OCI-LY3 (cell line): Measurements from ENCODE around the gene CDX1.

ENCODE experiments used
- H2AFZ ChIP-seq: fragments of 200-600, 300-600 bp; shearing (Covaris generic); 2 replicates; pipeline ENCODE4 v1.6.0; 2014; ENCODE audit warnings: antibody characterized with exemption, low read depth, low read length
- H3K27ac ChIP-seq: fragments of 200-600, 300-600 bp; sonication (generic); 2 replicates; pipeline ENCODE4 v1.5.1; 2014; ENCODE audit warnings: mild to moderate bottlenecking, low read length, moderate library complexity, mixed read lengths
- H3K27me3 ChIP-seq: fragments of 200-600, 300-600 bp; sonication (generic); 2 replicates; pipeline ENCODE4 v1.6.1; 2014; ENCODE audit warnings: low read depth, low read length, mixed read lengths
- H3K36me3 ChIP-seq: fragments of 200-600, 300-600 bp; sonication (generic); replicated peaks from 2 replicates; pipeline ENCODE3; 2014; ENCODE audit warnings: low read depth, low read length, mixed read lengths
- H3K4me1 ChIP-seq: fragments of 300-600, 200-600 bp; sonication (generic); 2 replicates; pipeline ENCODE4 v1.6.1; 2014; ENCODE audit warnings: low read length, mixed read lengths
- H3K4me2 ChIP-seq: fragments of 200-600, 300-600 bp; sonication (generic); 2 replicates; pipeline ENCODE4 v1.6.1; 2014; ENCODE audit warnings: low read length, mixed read lengths
- H3K4me3 ChIP-seq: fragments of 300-600, 200-600 bp; sonication (generic); 2 replicates; pipeline ENCODE4 v1.5.1; 2014; ENCODE audit warnings: antibody characterized with exemption, mild to moderate bottlenecking, low read length, moderate library complexity
- H3K79me2 ChIP-seq: fragments of 300-600, 200-600 bp; shearing (Covaris generic); 2 replicates; pipeline ENCODE4 v1.6.1; 2014; ENCODE audit warnings: mild to moderate bottlenecking, low read length, mixed read lengths
- H3K9ac ChIP-seq: fragments of 300-600, 200-600 bp; shearing (Covaris generic); 2 replicates; pipeline ENCODE4 v1.6.0; 2014; ENCODE audit warnings: mild to moderate bottlenecking, low read length, moderate library complexity
- H3K9me3 ChIP-seq: fragments of 200-600, 300-600 bp; shearing (Covaris generic); 2 replicates; pipeline ENCODE4 v1.6.1; 2014; ENCODE audit warnings: low read length, mixed read lengths; ENCODE audit not compliant: insufficient read depth
- H4K20me1 ChIP-seq: fragments of 200-600, 300-600 bp; sonication (generic); 2 replicates; pipeline ENCODE4 v1.6.1; 2016; ENCODE audit warnings: low read length, mixed read lengths; ENCODE audit not compliant: insufficient read depth
- CTCF ChIP-seq: fragments of 200-600, 300-600 bp; sonication (generic); IDR thresholded peaks from 2 replicates; pipeline ENCODE4 v1.5.1; 2014; ENCODE audit warnings: antibody characterized with exemption, low read length, low read depth
- EZH2phosphoT487 ChIP-seq: fragments of 200-600 bp; shearing (Covaris generic); IDR thresholded peaks from 2 replicates; pipeline ENCODE4 v1.6.1; 2018; ENCODE audit warnings: antibody characterized with exemption, mixed run types, low read depth

CDX1 gene

DNA sequence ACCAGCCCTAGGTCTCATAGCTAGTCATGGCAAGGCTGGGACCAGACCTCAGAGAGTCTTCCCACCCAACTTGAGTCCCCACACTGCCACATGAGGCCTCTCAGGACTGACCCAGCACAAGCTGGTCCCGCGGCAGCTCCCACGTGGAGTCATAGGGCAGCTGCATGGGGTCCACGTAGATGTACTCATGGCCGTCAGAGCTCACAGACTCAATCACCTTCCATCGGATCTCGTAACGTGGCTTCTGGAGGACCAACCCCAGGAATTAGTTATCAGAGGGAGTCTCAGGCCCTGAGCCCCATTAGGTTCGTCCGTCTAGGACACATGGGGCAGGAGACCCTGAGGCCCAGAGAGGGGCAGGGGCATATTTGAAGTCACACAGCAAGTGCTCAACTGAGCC, 41.2 kb upstream of the CDX1 start:
- Histone ChIP-seq H3K4me2 (no peak overlapping the region), H3K4me1 (no peaks in the 10 kb centered on the region), H3K9me3 (no peaks in the 10 kb centered on the region), H3K36me3 (no peaks in the 10 kb centered on the region), H3K27ac (no peak overlapping the region), H3K4me3 (no peak overlapping the region), H4K20me1 (no peaks in the 10 kb centered on the region), H3K79me2 (no peaks in the 10 kb centered on the region), H3K27me3 (no peaks in the 10 kb centered on the region), H3K9ac (no peak overlapping the region), H2AFZ (no peak overlapping the region)
- no peak for TF ChIP-seq EZH2phosphoT487
- TF ChIP-seq CTCF = no peak

- no peak overlapping the region for H3K9ac ChIP-seq
- H3K4me1 ChIP-seq = no peaks in the 10 kb centered on the region
- H3K27me3 ChIP-seq = no peaks in the 10 kb centered on the region
- H3K79me2 ChIP-seq = no peaks in the 10 kb centered on the region
- no peaks in the 10 kb centered on the region for H3K36me3 ChIP-seq
- H4K20me1 ChIP-seq = no peaks in the 10 kb centered on the region
- TF ChIP-seq EZH2phosphoT487 (no peak), CTCF (no peak)
- no peak overlapping the region for H3K4me3 ChIP-seq
- no peak overlapping the region for H2AFZ ChIP-seq
- no peak overlapping the region for H3K27ac ChIP-seq
- no peak overlapping the region for H3K4me2 ChIP-seq
- no peaks in the 10 kb centered on the region for H3K9me3 ChIP-seq
These were observed 40.2 kb upstream of the CDX1 start for GRCh38 chr5:150126199-150126920.

- H3K9me3 ChIP-seq = no peaks in the 10 kb centered on the region
- no peak overlapping the region for H3K4me2 ChIP-seq
- no peaks in the 10 kb centered on the region for H3K79me2 ChIP-seq
- no peaks in the 10 kb centered on the region for H3K4me1 ChIP-seq
- TF ChIP-seq EZH2phosphoT487 (no peak), CTCF (no peak)
- no peak overlapping the region for H3K27ac ChIP-seq
- H2AFZ ChIP-seq = no peak overlapping the region
- no peaks in the 10 kb centered on the region for H4K20me1 ChIP-seq
- no peaks in the 10 kb centered on the region for H3K36me3 ChIP-seq
- no peak overlapping the region for H3K9ac ChIP-seq
- no peaks in the 10 kb centered on the region for H3K27me3 ChIP-seq
- H3K4me3 ChIP-seq = no peak overlapping the region
These were observed 39.7 kb upstream of the CDX1 start for GRCh38 chr5:150126921-150127265.

GRCh38 chr5:150129454-150129812, 37.1 kb upstream of the CDX1 start:
- TF ChIP-seq EZH2phosphoT487 (no peak), CTCF (no peak)
- Histone ChIP-seq H3K9ac (no peak overlapping the region), H3K79me2 (no peaks in the 10 kb centered on the region), H3K36me3 (no peaks in the 10 kb centered on the region), H3K27me3 (no peaks in the 10 kb centered on the region), H3K4me1 (no peaks in the 10 kb centered on the region), H3K27ac (no peak overlapping the region), H3K4me3 (peak overlapping the region; percentile 69), H3K4me2 (peak overlapping the region; percentile 78), H2AFZ (no peak overlapping the region), H3K9me3 (no peaks in the 10 kb centered on the region), H4K20me1 (no peaks in the 10 kb centered on the region)
